Activated CD8-positive, alpha-beta memory T cell treated with anti-CD3 and anti-CD28 coated beads, Interleukin-2, amount 50 U/mL, for 1 hour (primary cell): Measurements from ENCODE around the gene PRKCA.
"Not testable (repeated sequence)": the region's sequence is repeated elsewhere in the genome, so short reads cannot be mapped to it uniquely, and the experiment has no call there.

Source experiments
- DNase-seq: peaks from one replicate; pipeline ENCODE4 v3.0.0-alpha.2; 2020; ENCODE audit errors: extremely low read depth

The PRKCA gene

GRCh38 chr17:66578781-66579489, 276.5 kb downstream of the PRKCA start:
- no peak for DNase-seq

- DNase-seq = no peak
Measured at GRCh38 chr17:66579556-66579955, 277.1 kb downstream of the PRKCA start.

DNA sequence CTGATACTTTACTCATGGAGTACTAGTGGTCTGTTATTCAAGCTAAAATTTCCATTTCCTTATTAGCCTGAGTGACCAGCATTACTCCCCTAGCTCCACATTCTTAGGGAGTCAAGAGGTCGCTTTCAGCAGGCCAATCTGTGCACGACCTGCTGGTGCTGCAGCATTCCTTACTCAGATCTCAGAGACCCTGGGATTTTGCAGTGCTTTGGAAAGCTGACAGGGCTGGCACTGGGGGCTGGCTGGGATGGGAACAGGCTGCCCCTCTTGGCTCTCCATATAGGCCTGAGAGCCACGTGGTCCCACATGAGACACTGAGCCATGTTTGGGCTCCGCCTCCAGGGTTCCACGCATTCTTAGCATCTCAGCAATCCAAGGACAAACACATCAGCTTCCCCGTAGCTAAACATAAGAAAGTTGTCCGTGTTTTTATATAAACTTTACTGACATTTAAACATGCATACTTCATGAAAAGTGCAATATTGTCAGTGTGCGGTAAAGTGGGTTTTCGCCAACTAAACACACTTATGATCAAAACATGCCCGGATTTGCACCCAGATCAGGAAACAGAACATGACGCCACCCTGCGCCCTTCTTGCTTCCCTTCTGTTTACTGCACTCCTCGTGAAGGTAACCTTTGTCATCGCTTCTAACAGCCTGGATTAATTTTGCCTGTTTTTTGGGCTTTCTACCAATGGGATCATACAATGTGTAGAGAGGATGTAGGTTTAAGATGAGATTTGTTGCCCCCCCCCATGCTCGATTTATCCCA, 278.0 kb downstream of the PRKCA start:
- DNase-seq = no peak

- no peak for DNase-seq
Measured at GRCh38 chr17:66580956-66581391, 278.6 kb downstream of the PRKCA start.

- DNase-seq = no peak
Measured at GRCh38 chr17:66582373-66583111, 280.1 kb downstream of the PRKCA start.

DNA sequence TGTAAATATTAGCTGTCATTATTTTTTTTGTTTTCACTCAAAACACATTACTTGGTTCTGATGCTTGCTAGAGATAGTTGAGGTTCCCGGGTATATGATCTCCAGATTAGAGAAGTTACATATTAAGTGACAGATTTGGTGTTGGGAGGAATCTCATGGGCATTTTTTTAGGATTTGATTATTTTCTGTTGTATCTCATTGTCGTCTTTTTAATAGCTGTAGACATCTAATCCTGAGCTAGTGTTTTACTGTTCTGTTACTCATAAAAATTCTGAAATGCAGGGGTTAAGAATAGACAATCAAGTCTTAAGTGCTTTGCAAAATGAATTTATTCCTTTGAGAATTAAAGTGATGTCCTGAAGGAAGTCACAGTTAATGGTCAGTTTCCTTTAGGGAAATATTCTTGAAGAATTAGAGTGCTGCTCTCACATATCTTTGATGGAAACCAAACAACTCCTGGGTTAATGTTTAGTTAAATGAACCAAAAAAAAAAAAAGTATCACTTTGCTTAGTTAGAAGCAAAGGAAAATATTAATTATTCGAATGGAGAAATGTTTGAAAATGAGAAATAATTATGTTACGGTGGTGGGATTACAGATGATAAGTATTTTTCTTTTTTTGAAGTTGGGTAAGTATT, 280.8 kb downstream of the PRKCA start:
- no peak for DNase-seq

DNA sequence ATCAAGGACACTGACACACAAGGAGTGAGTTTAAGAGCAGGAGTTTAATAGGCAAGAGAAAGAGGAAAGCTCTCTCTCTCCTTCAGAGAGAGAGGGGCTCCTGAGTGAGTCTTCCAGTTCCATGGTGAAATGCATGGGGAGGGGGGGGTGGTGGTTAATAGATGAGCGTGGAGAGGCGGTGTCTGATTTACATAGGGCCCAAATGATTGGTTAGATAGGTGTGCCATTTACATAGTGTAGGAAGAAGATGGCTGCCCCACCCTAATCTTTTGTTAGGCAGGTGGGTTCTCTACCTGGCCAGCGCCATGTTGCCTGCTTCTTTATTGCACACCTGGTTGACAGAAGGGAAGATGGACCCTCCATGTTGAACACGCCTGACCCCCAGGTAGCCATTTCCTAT, 282.5 kb downstream of the PRKCA start:
- no peak for DNase-seq

DNA sequence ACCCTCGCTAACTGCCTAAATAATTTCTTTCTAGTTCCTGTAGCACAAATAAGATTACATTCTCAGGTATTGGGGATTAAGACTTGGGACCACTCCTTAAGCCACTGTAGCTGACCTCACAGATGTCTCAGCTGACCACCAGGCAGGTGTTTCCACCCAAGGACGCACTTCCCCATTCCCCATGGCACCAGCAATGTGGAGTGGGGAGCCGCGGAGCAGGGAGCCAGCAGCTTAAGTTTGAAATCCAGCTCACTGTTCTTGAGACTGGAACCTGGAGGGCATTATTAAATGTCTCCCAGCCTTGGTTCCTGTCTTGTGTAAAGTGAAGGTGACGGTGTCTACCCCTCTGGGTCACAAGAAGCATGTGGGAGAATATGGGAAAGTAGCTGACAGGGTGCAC, 283.1 kb downstream of the PRKCA start:
- no peak for DNase-seq

DNA sequence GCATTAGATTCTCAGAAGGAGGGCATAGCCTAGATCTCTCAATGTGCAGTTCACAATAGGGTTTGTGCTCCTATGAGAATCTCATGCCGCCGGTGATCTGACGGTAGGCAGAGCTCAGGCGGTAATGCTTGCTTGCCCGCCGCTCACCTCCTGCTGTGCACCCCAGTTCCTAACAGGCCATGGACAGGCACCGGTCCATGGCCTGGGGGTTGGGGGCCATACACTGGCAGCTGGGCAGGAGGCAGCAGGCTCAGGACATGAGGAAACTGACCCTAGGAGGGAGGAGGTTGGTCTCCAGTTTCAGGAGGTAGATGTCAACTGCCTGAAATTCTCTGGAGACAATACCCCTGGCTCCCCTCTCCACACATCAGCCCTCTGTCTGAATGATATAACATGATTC, 287.5 kb downstream of the PRKCA start:
- DNase-seq = no peak

GRCh38 chr17:66593116-66593515, 290.7 kb downstream of the PRKCA start:
- no peak for DNase-seq

- no peak for DNase-seq
Measured at GRCh38 chr17:66595893-66596292, 293.5 kb downstream of the PRKCA start.

DNA sequence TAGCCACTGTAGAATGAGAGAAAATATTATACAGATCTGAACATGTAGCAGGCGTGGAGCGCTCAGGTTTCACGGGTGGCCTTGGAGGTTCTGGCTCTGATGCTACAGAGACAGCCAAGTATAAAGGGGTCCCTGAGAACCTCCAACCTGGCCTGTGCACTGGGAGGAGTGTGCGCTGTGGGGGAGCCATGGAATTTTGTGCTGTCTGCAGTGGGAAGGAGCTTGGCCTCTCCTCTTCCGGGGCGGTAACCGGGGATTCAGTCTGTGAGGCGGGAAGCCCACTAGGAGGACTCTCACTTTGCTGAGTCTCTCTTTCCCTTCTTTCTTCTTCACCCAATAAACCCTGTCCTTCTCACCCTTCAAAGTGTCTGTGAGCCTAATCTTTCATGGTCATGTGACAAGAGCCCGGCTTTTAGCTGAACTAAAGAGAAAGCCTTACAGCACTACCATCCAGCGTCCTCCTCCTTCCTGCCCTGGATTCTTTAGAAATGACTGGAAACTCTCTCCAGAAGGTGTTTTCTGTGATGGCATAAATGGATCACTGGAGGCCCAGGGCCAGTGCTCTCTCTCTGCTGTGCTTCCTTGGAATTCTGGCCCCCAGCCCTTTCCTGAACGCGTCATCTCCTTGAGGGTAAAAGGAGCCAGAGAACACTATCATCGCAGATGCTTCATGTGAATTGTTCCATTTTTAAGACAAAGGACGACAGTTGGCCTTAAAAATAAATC, 300.4 kb downstream of the PRKCA start:
- no peak for DNase-seq

- DNase-seq = no peak
Measured at GRCh38 chr17:66604376-66604775, 302.0 kb downstream of the PRKCA start.

GRCh38 chr17:66605541-66605940, 303.1 kb downstream of the PRKCA start:
- no peak for DNase-seq

GRCh38 chr17:66610361-66611133, 308.1 kb downstream of the PRKCA start:
- DNase-seq = no peak

DNA sequence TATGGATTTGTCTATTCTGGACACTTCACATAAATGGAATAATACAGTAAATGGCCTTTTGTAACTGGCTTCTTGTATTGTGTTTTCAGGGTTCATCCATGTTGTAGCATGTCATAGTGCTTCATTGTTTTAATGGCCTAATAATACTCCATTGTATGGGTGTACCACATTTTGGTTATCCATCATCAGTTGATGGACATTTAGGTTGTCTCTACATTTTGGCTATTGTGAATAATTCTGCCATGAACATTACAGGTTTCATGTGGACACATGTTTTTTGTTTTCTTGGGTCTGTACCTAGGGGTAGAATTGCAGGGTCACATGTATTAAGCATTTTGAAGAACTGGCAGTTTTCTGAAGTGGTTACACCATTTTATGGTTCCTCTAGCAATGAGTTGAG, 309.0 kb downstream of the PRKCA start:
- DNase-seq = no peak

GRCh38 chr17:66612993-66613392, 310.6 kb downstream of the PRKCA start:
- DNase-seq = no peak

DNA sequence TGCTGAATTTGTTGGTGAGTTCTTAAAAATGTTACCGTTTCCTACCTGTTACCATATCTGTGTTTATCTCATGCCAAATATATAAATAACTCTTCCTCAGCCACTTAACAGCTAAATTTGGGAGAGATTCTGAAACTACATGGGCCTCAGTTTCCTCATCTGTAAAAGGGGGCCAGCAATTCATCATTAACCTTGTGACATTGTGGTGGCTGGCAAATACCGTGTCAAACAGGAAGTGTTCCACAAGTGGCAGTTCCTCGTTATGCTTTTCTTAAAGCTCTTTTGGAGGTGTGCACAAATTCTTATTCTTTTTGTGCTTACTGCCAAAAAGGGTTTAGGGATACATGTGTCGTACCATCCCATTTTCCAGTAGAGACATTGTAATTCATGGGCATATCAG, 312.1 kb downstream of the PRKCA start:
- no peak for DNase-seq

GRCh38 chr17:66619206-66619605, 316.8 kb downstream of the PRKCA start:
- DNase-seq = no peak

GRCh38 chr17:66620528-66620927, 318.1 kb downstream of the PRKCA start:
- DNase-seq = no peak

DNA sequence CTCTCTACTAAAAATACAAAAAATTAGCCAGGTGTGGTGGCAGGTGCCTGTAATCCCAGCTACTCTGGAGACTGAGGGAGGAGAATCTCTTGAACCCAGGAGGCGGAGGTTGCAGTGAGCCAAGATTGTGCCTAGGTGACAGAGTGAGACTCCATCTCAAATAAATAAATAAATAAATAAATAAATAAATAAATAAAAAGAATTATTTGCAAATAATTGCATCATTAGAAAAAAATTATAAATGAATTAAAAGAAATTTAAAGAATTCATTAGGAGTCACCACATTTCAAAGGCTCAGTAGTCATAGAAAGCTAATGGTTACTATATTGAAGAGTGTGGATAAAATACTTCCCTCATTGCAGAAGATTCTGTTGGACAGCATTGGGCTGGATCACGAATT, 322.2 kb downstream of the PRKCA start:
- DNase-seq = not testable (repeated sequence)
